Kidney epithelial cell (primary cell): Measurements from ENCODE around the gene STUM. TPM values are rescaled to one million over a fixed set of nuclear protein-coding genes. Genes with fewer than 3 reads are reported as not detected.

Source experiments
- DNase-seq: peaks from one replicate; pipeline ENCODE4 v3.0.0-alpha.2; 2010; ENCODE audit warnings: low read depth
- H3K27me3 ChIP-seq: 2 replicates; pipeline ENCODE4 v1.6.0; 2011; ENCODE audit warnings: low read length; ENCODE audit not compliant: control insufficient read depth, insufficient read depth
- H3K36me3 ChIP-seq: 2 replicates; pipeline ENCODE4 v1.5.1; 2011; ENCODE audit warnings: low read length; ENCODE audit not compliant: control insufficient read depth, insufficient read depth
- H3K4me3 ChIP-seq: 2 replicates; pipeline ENCODE4 v1.5.1; 2011; ENCODE audit warnings: low read depth, mild to moderate bottlenecking, control low read depth, low read length
- CTCF ChIP-seq: IDR thresholded peaks from 2 replicates; pipeline ENCODE4 v1.5.1; 2011; ENCODE audit warnings: mild to moderate bottlenecking, moderate library complexity, low read length, control low read depth, inconsistent platforms; ENCODE audit not compliant: insufficient read depth, poor library complexity, severe bottlenecking
- total RNA-seq: library from RNA; depleted of rRNA; stranded (reverse); fragments of >200 nt; gene quantifications from 2 replicates; pipeline ENCODE4 v1.2.3, GENCODE V29; 2015

STUM gene
- total RNA-seq, 1 donor from 2014 or later = 0.04 TPM

DNA sequence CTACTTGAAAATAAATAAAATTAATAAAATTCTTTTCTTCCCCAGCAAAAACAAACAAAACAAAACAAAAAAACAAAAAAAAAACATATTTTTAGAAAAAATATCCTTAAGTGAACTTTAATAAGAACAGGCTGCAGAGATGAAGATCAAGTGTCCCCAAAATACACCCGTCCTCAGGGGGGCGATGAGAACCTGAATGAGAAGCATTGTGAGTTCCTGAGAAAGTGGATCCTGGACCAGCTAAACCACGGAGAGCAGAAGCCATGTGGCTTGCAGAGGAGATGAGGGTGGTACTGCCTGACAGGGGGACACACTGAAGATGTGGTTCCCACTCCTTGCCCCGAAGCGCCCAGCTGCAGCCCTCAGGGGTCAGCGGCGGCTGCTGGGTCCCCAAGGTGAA lies 101.2 kb downstream of the STUM start:
- H3K27me3 ChIP-seq = no peaks in the 10 kb centered on the region
- no peak overlapping the region for H3K4me3 ChIP-seq
- DNase-seq = no peak
- peaks cover 2% of the 10 kb centered on the region for H3K36me3 ChIP-seq
- TF ChIP-seq CTCF = no peak

DNA sequence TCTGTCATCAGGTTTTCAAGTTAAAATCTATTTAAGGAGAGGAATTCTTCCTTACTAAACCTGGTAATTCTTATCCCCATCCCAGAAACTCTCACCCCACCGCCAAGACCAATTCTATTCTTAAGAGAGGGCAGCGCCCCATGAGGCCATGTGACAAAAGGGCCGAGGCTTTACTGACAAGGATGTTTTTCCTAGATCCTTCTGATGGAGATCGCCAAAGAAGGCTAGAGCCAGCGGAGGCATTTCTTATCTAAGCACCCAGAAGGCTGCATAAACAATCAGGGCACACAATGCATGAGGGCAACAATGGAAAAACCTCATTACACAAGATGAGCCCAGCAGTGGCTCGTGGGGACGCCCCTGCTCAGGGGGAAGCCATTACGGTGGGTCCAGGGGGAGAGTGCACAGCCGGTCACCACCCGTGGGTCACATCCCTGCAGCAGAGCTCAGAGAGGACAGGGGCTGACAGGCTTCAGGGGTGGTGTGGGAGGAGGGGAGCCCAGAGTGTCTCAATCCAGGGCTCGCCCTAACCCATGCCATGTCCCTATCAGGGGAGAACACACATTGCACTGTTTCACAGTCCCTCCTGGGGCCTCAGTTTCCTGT lies 101.8 kb downstream of the STUM start:
- H3K4me3 ChIP-seq = no peak overlapping the region
- H3K27me3 ChIP-seq = no peaks in the 10 kb centered on the region
- H3K36me3 ChIP-seq = peaks cover 2% of the 10 kb centered on the region
- DNase-seq = no peak
- no peak for TF ChIP-seq CTCF

- H3K4me3 ChIP-seq = no peak overlapping the region
- no peaks in the 10 kb centered on the region for H3K27me3 ChIP-seq
- no peak for TF ChIP-seq CTCF
- DNase-seq = no peak
- H3K36me3 ChIP-seq = peaks cover 2% of the 10 kb centered on the region
Measured at GRCh38 chr1:226651041-226651731, 102.6 kb downstream of the STUM start.

- no peak for DNase-seq
- TF ChIP-seq CTCF = no peak
- Histone ChIP-seq H3K27me3 (no peaks in the 10 kb centered on the region), H3K4me3 (no peak overlapping the region), H3K36me3 (peaks cover 2% of the 10 kb centered on the region)
Measured at GRCh38 chr1:226651732-226652105, 103.2 kb downstream of the STUM start.

GRCh38 chr1:226652613-226653012 lies 104.0 kb downstream of the STUM start:
- TF ChIP-seq CTCF = no peak
- H3K27me3 ChIP-seq = no peaks in the 10 kb centered on the region
- H3K4me3 ChIP-seq = no peak overlapping the region
- DNase-seq = no peak
- no peaks in the 10 kb centered on the region for H3K36me3 ChIP-seq
